Non-pigmented ciliary epithelial cell (primary cell): ENCODE results near the gene TMEM131L.

Experiments
- DNase-seq: peaks from one replicate; pipeline ENCODE4 v3.0.0-alpha.2; 2010; ENCODE audit warnings: low read depth

The TMEM131L gene

GRCh38 chr4:153521478-153521877 lies 55.3 kb downstream of the TMEM131L start:
- DNase-seq: no peak

GRCh38 chr4:153521999-153522801 lies 56.0 kb downstream of the TMEM131L start:
- no peak for DNase-seq

- DNase-seq: no peak
These were observed 56.6 kb downstream of the TMEM131L start for GRCh38 chr4:153522802-153523094.

GRCh38 chr4:153523164-153523796 lies 57.1 kb downstream of the TMEM131L start:
- no peak for DNase-seq

- DNase-seq: no peak
These were observed 57.8 kb downstream of the TMEM131L start for GRCh38 chr4:153523941-153524386.

- no peak for DNase-seq
These were observed 58.5 kb downstream of the TMEM131L start for GRCh38 chr4:153524682-153525081.

- DNase-seq: no peak
These were observed 61.5 kb downstream of the TMEM131L start for GRCh38 chr4:153527690-153528089.

GRCh38 chr4:153528705-153529485 lies 62.7 kb downstream of the TMEM131L start:
- DNase-seq: no peak

GRCh38 chr4:153529646-153530045 lies 63.5 kb downstream of the TMEM131L start:
- no peak for DNase-seq

GRCh38 chr4:153530284-153530999 lies 64.3 kb downstream of the TMEM131L start:
- DNase-seq: no peak

- no peak for DNase-seq
These were observed 64.8 kb downstream of the TMEM131L start for GRCh38 chr4:153531000-153531358.

GRCh38 chr4:153531976-153532626 lies 65.9 kb downstream of the TMEM131L start:
- no peak for DNase-seq

- no peak for DNase-seq
These were observed 66.5 kb downstream of the TMEM131L start for GRCh38 chr4:153532636-153533035.

GRCh38 chr4:153533387-153533786 lies 67.2 kb downstream of the TMEM131L start:
- no peak for DNase-seq

- no peak for DNase-seq
These were observed 68.9 kb downstream of the TMEM131L start for GRCh38 chr4:153534792-153535629.

- no peak for DNase-seq
These were observed 69.8 kb downstream of the TMEM131L start for GRCh38 chr4:153535772-153536513.

GRCh38 chr4:153537493-153537960 lies 71.4 kb downstream of the TMEM131L start:
- no peak for DNase-seq

GRCh38 chr4:153538487-153539357 lies 72.6 kb downstream of the TMEM131L start:
- DNase-seq: no peak

GRCh38 chr4:153539422-153539821 lies 73.3 kb downstream of the TMEM131L start:
- DNase-seq: no peak
